Measurements from ENCODE around the gene LRPAP1.
"Not testable (repeated sequence)": the region's sequence is repeated elsewhere in the genome, so short reads cannot be mapped to it uniquely, and the experiment has no call there.

DNA sequence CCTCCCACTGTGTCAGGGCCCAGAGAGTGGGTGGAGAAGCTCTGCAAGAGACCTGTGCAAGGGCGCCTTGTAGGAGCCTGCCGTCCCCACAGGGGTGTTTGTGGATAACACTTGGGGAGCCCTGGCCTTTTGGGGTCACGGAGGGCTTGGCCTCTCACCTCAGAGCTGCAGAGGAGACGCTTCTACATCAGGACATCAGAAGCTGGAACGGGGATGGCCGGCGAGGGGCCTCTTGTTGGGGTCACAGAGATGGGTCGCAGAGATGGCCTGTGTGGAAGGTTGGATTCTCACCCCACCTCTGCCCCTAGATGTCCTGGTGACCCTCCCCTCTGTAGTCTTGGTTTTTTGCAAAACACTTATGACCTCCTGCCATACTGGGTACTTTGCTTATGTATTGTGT, 13.1 kb upstream of the LRPAP1 start:
- not testable (repeated sequence) for TF ChIP-seq EP300, POLR2AphosphoS5 (IDR thresholded peaks at IDR 0.05)
- TF ChIP-seq, protein P1, sequence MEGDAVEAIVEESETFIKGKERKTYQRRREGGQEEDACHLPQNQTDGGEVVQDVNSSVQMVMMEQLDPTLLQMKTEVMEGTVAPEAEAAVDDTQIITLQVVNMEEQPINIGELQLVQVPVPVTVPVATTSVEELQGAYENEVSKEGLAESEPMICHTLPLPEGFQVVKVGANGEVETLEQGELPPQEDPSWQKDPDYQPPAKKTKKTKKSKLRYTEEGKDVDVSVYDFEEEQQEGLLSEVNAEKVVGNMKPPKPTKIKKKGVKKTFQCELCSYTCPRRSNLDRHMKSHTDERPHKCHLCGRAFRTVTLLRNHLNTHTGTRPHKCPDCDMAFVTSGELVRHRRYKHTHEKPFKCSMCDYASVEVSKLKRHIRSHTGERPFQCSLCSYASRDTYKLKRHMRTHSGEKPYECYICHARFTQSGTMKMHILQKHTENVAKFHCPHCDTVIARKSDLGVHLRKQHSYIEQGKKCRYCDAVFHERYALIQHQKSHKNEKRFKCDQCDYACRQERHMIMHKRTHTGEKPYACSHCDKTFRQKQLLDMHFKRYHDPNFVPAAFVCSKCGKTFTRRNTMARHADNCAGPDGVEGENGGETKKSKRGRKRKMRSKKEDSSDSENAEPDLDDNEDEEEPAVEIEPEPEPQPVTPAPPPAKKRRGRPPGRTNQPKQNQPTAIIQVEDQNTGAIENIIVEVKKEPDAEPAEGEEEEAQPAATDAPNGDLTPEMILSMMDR (IDR thresholded peaks at IDR 0.05), result not testable (repeated sequence)

Measured in sigmoid colon (tissue), 4 donors.